Activated CD4-positive, alpha-beta T cell treated with anti-CD3 and anti-CD28 coated beads for 48 hours (primary cell): ENCODE measurements around the gene TFCP2L1.
"Not testable (repeated sequence)": the region's sequence is repeated elsewhere in the genome, so short reads cannot be mapped to it uniquely, and the experiment has no call there.

Source experiments
- DNase-seq: peaks from one replicate; pipeline ENCODE4 v3.0.0-alpha.2; 2020

Gene TFCP2L1

DNA sequence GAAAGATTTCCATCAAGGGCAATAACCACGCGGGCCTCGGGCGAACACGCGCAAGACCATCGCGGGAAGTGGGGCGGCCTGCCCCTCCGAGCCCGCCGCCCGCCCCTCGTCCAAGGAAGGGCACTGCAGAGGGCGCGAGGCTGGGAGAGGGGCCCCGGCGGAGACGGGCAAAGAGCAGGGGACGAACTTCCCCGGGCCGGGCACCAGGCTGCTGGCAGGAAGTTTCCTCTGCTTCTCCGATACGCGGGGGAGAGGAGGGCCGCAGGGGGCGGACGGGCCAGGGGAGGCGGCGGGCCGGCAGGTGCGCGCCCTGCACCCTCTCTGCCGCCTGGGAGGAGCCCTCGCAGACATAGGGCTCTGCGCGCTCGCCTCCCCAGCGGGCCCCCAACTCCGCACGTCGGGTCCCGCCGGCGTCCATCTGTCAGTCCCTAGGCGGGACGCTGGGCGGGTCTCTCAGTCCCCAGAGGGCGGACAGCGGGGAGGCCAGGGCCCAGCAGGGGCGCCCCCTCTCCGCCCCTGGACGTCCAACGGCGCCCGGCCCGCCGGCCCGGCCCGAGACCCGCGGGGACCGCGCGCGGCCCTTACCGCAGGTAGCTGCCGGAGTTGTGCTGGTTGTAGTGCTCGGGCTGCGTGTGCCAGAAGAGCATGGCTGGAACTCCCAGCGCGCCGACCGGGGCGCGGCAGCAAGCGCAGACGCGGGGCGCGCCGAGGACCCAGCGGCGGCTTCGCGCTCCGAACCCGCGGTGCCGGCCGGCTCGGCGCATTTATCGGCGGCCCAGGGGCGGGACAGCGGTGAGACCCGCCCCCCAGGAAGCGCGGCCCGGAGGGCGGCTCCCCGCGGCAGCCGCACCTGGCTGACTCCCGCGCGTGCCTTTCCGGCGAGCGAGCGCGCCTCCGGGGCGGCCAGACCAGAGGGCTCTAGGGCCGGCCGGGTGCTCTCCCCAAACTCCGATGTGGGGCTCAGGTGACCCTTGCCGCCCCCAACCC lies at the start of gene TFCP2L1:
TSS of gene TFCP2L1 (minus strand) at position 740 of the 987 bp plus-strand sequence. CDS start at position 647, 93 bp downstream.
- peak; percentile 31 for DNase-seq

DNA sequence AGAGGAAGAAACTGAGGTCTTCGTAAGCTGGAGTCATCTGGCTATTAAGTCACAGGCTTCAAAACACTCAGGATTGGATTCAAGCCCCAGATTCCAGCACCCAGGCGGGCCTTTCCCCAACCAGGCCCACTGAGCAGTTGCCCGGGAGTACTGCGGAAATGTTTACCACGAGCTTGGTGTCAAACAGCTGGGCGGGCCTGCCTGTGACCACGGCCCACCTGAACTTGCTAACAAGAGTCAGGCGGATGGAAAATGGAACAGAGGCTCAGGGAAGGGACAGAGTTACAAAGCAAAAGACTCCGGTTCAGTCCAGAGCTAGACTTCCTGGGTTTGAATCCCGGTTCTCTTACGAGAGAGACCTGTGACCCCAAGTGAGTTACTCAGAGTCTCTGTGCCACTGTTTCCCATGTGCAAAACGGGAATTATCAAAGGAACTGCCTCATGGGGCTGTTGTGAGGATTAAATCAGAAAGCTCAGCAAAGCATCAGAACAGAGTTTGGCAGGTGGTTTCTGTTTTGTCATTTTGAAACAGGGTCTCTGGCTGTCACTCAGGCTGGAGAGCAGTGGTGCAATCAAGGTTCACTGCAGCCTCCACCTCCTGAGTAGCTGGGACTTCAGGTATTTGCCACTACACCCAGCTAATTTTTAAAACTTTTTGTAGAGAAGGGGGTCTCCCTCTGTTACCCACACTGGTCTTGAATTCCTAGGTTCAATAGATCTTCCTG lies 49.0 kb upstream of the TFCP2L1 start:
- no peak for DNase-seq

- DNase-seq = no peak
Observed at GRCh38 chr2:121333231-121333630, 48.2 kb upstream of the TFCP2L1 start.

GRCh38 chr2:121331324-121331723 lies 46.3 kb upstream of the TFCP2L1 start:
- not testable (repeated sequence) for DNase-seq

- no peak for DNase-seq
Observed at GRCh38 chr2:121330921-121331320, 45.9 kb upstream of the TFCP2L1 start.

GRCh38 chr2:121329786-121330185 lies 44.8 kb upstream of the TFCP2L1 start:
- no peak for DNase-seq

DNA sequence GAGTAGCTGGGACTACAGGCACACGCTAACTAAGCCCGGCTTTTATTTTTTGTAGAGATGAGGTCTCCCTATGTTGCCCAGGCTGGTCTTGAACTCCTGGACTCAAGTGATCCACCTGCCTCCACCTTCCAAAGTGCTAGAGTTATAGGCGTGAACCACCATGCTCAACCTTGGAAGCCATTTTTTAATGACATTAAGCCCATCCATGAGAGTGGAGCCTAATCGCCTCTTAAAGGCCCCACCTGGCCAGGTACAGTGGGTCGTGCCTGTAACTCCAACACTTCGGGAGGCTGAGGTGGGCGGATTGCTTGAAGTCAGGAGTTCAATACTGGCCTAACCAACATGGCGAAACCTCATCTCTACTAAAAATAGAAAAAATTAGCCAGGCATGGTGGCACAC lies 41.6 kb upstream of the TFCP2L1 start:
- DNase-seq = no peak

DNA sequence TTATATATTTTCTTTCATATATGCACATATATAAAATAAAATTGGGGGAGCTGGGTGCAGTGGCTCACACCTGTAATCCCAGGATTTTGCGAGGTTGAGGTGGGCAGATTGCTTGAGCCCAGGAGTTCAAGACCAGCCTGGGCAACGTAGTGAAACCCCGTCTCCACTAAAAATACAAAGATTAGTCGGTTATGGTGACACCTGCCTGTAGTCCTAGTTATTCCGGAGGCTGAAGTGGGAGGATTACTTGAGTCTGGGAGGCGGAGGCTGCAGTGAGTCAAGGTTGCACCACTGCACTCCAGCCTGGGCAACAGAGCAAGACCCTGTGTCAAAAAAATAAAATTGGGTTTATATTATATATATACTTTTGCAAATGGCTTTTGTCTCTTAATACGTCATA lies 39.6 kb upstream of the TFCP2L1 start:
- DNase-seq = no peak

GRCh38 chr2:121321476-121321875 lies 36.5 kb upstream of the TFCP2L1 start:
- no peak for DNase-seq

- no peak for DNase-seq
Observed at GRCh38 chr2:121319941-121320340, 34.9 kb upstream of the TFCP2L1 start.

- no peak for DNase-seq
Observed at GRCh38 chr2:121316986-121317385, 32.0 kb upstream of the TFCP2L1 start.

GRCh38 chr2:121313701-121314100 lies 28.7 kb upstream of the TFCP2L1 start:
- DNase-seq = not testable (repeated sequence)

GRCh38 chr2:121309801-121310200 lies 24.8 kb upstream of the TFCP2L1 start:
- no peak for DNase-seq

DNA sequence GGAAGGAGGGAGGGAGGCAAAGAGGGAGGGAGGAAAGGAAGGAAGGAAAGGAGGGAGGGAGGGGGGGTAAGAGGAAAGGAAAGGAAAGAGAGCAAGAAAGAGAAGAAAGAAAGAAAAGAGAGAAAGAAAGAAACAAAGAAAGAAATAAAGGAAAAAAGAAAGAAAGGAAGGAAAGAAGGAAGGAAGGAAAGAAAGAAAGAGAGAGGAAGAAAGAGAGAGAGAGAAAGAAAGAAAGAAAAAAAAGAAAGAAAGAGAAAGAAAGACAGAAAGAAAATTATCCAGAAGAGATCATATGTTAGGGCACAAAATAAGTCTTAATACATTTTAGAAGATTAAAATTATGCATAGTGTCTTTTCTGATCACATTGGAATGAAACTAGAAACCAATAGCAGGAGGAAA lies 24.3 kb upstream of the TFCP2L1 start:
- no peak for DNase-seq

- DNase-seq = no peak
Observed at GRCh38 chr2:121307048-121307447, 22.0 kb upstream of the TFCP2L1 start.

GRCh38 chr2:121304941-121305340 lies 19.9 kb upstream of the TFCP2L1 start:
- DNase-seq = no peak

DNA sequence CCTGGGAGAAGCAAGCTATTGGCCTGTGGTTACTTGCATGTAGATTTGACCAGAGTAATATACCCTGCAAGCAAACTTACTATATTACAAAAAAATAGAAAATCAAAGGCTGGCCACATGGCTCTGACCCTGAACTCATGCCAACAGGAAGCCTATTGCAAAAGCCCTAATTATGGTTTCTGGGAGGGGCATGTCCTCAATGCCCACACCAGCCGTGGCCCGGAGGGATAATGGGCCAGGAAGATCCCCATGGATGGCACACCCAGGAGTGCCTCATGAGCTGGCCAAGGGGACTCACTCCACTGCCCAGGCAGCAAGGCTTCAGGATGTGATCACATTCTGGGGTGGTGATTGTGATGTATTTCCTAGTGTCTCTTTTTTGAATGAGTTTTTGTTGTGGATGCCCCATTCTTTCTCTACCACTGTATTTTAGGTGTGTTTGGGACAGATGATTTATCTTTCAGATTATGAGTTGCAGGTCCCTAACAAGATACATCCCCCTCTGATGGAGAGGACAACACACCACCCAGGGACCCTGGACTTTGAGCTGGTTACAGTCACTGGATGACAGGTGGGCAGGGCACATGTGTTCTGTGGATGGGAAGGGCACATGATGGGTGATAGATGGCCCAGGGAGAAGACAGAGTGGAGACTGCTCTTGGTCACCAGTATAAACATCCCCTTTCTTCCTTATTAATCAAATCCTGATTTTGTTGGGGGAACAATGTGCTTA lies 18.7 kb upstream of the TFCP2L1 start:
- DNase-seq = no peak

GRCh38 chr2:121301190-121301589 lies 16.2 kb upstream of the TFCP2L1 start:
- not testable (repeated sequence) for DNase-seq

- no peak for DNase-seq
Observed at GRCh38 chr2:121298476-121298875, 13.5 kb upstream of the TFCP2L1 start.

DNA sequence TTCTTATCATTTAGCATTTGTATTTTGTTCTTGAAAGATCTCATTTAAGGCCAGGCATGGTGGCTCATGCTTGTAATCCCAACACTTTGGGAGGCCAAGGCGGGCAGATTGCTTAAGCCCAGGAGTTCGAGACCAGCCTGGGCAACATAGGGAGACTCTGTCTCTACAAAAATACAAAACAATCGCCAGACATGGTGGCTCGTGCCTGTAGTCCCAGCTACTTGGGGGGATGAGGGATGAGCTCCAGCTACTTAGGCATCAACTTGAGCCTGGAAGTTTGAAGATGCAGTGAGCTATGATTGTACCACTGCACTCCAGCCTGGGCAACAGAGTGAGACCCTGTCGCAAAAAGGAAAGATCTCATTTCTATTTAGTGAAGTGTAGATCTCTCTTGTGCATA lies 12.9 kb upstream of the TFCP2L1 start:
- not testable (repeated sequence) for DNase-seq

GRCh38 chr2:121297217-121297830 lies 12.3 kb upstream of the TFCP2L1 start:
- peak; percentile 28 for DNase-seq

GRCh38 chr2:121295911-121296650 lies 11.1 kb upstream of the TFCP2L1 start:
- no peak for DNase-seq
